NT2/D1 (cell line): Measurements from ENCODE around the gene GPR27.

Source experiments
- DNase-seq: peaks from one replicate; pipeline ENCODE4 v3.0.0-alpha.2; 2011; ENCODE audit warnings: low read depth, low spot score
- H3K27me3 ChIP-seq: 2 replicates; pipeline ENCODE4 v1.6.0; 2011; ENCODE audit warnings: mild to moderate bottlenecking; ENCODE audit not compliant: insufficient read length, insufficient read depth
- H3K36me3 ChIP-seq: 2 replicates; pipeline ENCODE4 v1.6.1; 2011; ENCODE audit warnings: mild to moderate bottlenecking, low read length, mixed read lengths; ENCODE audit not compliant: insufficient read depth, insufficient read length
- H3K4me1 ChIP-seq: 2 replicates; pipeline ENCODE4 v1.5.1; 2011; ENCODE audit not compliant: insufficient read depth, insufficient read length
- H3K4me3 ChIP-seq: 2 replicates; pipeline ENCODE4 v1.5.1; 2011; ENCODE audit warnings: low read depth; ENCODE audit not compliant: insufficient read length
- H3K9ac ChIP-seq: 2 replicates; pipeline ENCODE4 v1.6.0; 2011; ENCODE audit warnings: low read depth; ENCODE audit not compliant: insufficient read length
- H3K9me3 ChIP-seq: 2 replicates; pipeline ENCODE4 v1.5.1; 2011; ENCODE audit warnings: mild to moderate bottlenecking, low read length; ENCODE audit not compliant: insufficient read depth
- SUZ12 ChIP-seq: IDR thresholded peaks from 2 replicates; pipeline ENCODE4 v1.6.1; 2011; ENCODE audit not compliant: insufficient read length, insufficient read depth; ENCODE audit errors: extremely low read depth
- YY1 ChIP-seq: IDR thresholded peaks from 2 replicates; pipeline ENCODE4 v1.6.1; 2011; ENCODE audit not compliant: insufficient read length, insufficient read depth
- ZNF274 ChIP-seq: IDR thresholded peaks from 2 replicates; pipeline ENCODE4 v1.6.1; 2011; ENCODE audit warnings: mild to moderate bottlenecking, low read depth, low read length

GPR27 gene

DNA sequence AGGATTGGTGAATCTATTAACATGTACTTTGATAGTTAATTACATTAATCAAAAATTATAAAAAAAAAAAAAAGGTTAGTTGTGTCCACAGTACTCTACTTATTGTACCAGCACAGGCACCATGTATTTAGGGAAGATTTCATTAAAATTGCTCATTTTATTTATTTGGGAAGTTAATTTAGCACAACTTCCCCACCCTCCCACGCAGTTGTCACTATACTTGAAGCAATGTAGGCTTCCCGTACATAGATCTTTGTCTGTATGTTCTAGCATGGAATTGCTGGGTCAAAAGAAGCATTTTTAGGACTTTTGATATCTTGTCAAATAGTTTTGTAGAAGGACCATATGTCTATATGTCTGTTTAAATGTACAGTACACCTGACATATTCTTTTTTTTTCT lies 4.4 kb downstream of the GPR27 start:
- H3K9ac ChIP-seq = no peak overlapping the region
- H3K27me3 ChIP-seq = peaks cover 8% of the 10 kb centered on the region
- no peak overlapping the region for H3K4me3 ChIP-seq
- peaks cover 2% of the 10 kb centered on the region for H3K4me1 ChIP-seq
- no peaks in the 10 kb centered on the region for H3K36me3 ChIP-seq
- H3K9me3 ChIP-seq = no peaks in the 10 kb centered on the region
- no peak for TF ChIP-seq YY1
- TF ChIP-seq ZNF274 = no peak
- TF ChIP-seq SUZ12 = no peak
- no peak for DNase-seq

DNA sequence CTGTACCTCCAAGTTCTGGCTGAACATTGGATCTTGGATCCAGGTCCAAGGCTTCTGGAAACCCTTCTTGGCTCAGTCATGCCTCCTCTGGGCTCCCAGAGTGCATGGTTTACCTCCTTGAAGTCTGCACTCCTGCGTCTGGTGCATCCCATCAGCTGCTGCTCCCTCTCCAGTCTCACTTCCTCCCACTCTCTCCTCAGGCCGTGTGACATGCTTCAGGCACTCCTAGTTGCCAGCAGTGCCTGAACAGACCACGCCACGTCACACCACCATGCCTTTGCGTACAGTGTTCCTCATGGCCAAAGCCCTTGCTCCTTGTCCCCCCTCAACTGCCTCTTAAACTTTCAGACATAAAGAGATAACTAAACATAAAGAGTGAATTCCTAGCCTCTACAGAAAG lies 5.7 kb downstream of the GPR27 start:
- Histone ChIP-seq H3K4me3 (no peak overlapping the region), H3K4me1 (peaks cover 2% of the 10 kb centered on the region)
- TF ChIP-seq ZNF274 = no peak
- TF ChIP-seq SUZ12 = no peak
- no peak for TF ChIP-seq YY1

DNA sequence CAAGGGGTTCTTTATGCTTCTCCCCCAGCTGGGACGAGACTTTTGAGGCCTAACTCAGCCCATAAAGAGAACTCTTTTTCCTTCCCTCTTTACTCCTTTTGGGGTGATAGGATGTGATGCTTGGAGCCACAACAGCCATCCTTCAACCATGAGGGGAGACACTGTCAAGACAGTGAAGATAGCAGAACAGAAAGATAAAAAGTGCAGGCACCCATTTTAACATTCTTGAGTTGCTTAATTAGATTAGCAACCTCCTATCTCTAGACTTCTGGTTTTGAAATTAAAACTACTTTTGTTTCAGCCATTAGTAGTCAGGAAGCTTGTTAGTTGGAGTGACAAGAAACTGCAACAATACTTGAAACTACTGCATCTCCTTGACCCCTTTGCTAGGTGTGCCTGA lies 6.5 kb downstream of the GPR27 start:
- H3K9me3 ChIP-seq = no peaks in the 10 kb centered on the region
- no peak overlapping the region for H3K4me3 ChIP-seq
- no peaks in the 10 kb centered on the region for H3K4me1 ChIP-seq
- no peak overlapping the region for H3K9ac ChIP-seq
- DNase-seq = no peak
- H3K36me3 ChIP-seq = no peaks in the 10 kb centered on the region
- peaks cover under 1% of the 10 kb centered on the region for H3K27me3 ChIP-seq
- no peak for TF ChIP-seq YY1

More for the DNA sequence above, 5.7 kb downstream of the GPR27 start:
- Histone ChIP-seq H3K36me3 (no peaks in the 10 kb centered on the region), H3K9ac (no peak overlapping the region), H3K9me3 (no peaks in the 10 kb centered on the region), H3K27me3 (peaks cover 6% of the 10 kb centered on the region)
- no peak for DNase-seq

DNA sequence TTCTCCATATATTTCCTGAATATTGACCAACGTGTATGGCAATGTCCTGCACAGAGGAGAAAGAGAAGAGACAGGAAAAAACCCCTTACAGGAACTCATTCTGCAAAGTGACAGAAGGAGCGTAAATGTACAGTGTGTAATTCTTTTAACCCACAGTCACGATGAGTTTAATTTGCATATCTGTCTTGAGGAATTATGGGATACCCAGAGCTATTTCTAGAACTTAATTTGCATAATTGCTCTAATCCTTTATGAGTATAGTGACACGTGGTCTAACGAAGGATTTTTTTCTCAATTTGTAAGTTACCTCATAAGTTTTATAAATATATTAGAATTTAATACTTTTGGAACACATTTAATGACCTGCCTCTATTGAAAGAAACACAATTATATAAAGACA lies 9.8 kb downstream of the GPR27 start:
- Histone ChIP-seq H3K4me1 (no peaks in the 10 kb centered on the region), H3K36me3 (no peaks in the 10 kb centered on the region), H3K27me3 (no peaks in the 10 kb centered on the region), H3K9me3 (no peaks in the 10 kb centered on the region), H3K9ac (no peak overlapping the region), H3K4me3 (no peak overlapping the region)
- no peak for TF ChIP-seq YY1
- no peak for TF ChIP-seq SUZ12
- DNase-seq = no peak

DNA sequence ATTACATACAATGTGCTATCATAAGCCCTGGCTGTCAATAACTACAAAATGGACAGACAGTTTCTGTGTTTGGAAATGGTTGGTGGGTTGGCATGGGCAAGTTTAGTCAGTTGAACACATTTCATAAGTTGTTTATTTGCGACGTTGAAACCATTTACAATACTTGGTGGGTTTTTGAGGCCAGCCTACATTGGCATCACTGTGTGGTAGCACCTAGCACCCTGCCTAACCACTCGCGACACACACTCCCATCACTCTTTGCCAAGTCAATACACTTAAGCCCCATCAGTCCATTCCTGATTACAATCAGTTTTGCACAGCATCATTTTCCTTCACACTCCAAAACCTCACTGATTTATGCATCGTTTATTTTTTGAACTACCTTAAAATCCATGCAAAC lies 17.5 kb downstream of the GPR27 start:
- no peak overlapping the region for H3K4me3 ChIP-seq
- no peak overlapping the region for H3K9ac ChIP-seq
- no peaks in the 10 kb centered on the region for H3K36me3 ChIP-seq
- DNase-seq = no peak
- H3K27me3 ChIP-seq = no peaks in the 10 kb centered on the region
- no peaks in the 10 kb centered on the region for H3K4me1 ChIP-seq
- no peaks in the 10 kb centered on the region for H3K9me3 ChIP-seq
- no peak for TF ChIP-seq YY1
- TF ChIP-seq SUZ12 = no peak
- TF ChIP-seq ZNF274 = no peak

DNA sequence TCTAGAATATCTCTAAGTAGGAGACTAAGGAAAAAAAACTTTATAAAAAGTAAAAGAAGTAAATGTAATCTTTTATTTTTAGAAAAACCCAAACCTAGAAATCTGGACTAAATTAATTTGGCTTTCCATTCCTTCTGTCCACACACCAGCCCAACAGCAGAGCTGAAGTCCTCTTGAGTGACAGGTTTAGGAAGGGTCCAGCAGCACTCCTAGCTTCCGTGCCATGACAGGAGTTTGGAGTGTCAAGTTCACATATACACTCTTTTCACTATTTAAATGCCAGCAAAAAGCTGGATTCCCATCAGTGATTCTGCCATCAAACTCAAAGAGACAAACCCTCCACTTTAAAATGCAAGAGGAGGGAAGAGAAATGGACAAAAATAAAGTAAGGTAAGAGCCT lies 18.2 kb downstream of the GPR27 start:
- Histone ChIP-seq H3K36me3 (no peaks in the 10 kb centered on the region), H3K4me3 (no peak overlapping the region), H3K4me1 (no peaks in the 10 kb centered on the region), H3K27me3 (no peaks in the 10 kb centered on the region), H3K9me3 (no peaks in the 10 kb centered on the region), H3K9ac (no peak overlapping the region)
- no peak for TF ChIP-seq ZNF274
- no peak for TF ChIP-seq YY1
- no peak for TF ChIP-seq SUZ12
- DNase-seq = no peak

DNA sequence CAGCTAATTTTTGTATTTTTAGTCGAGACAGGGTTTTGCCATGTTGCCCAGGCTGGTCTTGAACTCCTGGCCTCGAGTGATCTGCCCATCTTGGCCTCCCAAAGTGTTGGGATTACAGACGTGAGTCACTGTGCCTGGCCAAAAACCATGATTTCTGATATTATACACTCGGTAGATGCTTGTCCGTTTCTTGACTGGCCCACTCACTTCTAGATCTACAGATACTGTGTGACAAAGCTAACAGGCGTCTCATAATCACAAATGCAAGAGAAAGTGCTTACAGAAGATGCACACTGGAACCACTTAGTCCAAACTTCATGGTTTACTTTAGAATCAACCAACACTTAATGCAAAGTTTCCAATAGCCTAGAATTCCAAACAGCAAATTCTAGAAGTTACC lies 22.9 kb downstream of the GPR27 start:
- TF ChIP-seq SUZ12 = no peak
- TF ChIP-seq ZNF274 = no peak
- no peak for TF ChIP-seq YY1
- no peak overlapping the region for H3K4me3 ChIP-seq
- H3K36me3 ChIP-seq = no peaks in the 10 kb centered on the region
- H3K9ac ChIP-seq = no peak overlapping the region
- DNase-seq = no peak
- peaks cover 4% of the 10 kb centered on the region for H3K27me3 ChIP-seq
- no peaks in the 10 kb centered on the region for H3K9me3 ChIP-seq
- peaks cover 2% of the 10 kb centered on the region for H3K4me1 ChIP-seq

DNA sequence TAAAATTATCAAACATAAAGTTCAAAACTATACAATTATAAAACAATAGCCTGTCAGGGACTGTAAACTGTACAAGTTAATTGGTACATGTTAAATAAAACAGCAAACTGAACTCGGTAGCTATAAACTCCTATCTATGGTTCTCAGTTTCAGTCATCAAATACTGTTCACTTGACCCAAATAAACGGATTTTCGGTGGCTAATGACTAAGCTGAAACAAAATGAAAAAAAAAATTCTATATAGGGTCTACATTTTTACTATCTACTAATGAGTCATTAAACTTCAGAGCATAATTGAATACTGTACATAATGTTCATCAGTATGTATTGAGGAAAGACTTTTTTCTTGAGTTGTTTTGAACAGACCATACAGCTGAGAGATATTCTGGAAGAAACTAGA lies 24.7 kb downstream of the GPR27 start:
- Histone ChIP-seq H3K36me3 (no peaks in the 10 kb centered on the region), H3K4me3 (no peak overlapping the region), H3K4me1 (peaks cover 2% of the 10 kb centered on the region), H3K9me3 (no peaks in the 10 kb centered on the region), H3K9ac (no peak overlapping the region), H3K27me3 (peaks cover 22% of the 10 kb centered on the region)
- TF ChIP-seq SUZ12 (no peak), ZNF274 (no peak), YY1 (no peak)
- no peak for DNase-seq
